OCI-LY1 (cell line): ENCODE measurements around the gene COL25A1.

Source experiments
- H2AFZ ChIP-seq: fragments of 200-600 bp; sonication (generic), shearing (Covaris generic); 2 replicates; pipeline ENCODE4 v1.6.0; 2014; ENCODE audit warnings: antibody characterized with exemption, mild to moderate bottlenecking, low read length
- H3F3A ChIP-seq: fragments of 200-600 bp; sonication (generic), shearing (Covaris generic); 2 replicates; pipeline ENCODE4 v1.6.0; 2014; ENCODE audit warnings: mild to moderate bottlenecking, antibody characterized with exemption, low read length, moderate library complexity; ENCODE audit not compliant: insufficient read depth
- H3K27ac ChIP-seq: fragments of 200-600 bp; sonication (generic); 2 replicates; pipeline ENCODE4 v1.5.1; 2014; ENCODE audit warnings: low read length, mixed run types, mild to moderate bottlenecking, low read depth; ENCODE audit not compliant: poor library complexity, severe bottlenecking
- H3K27me3 ChIP-seq: fragments of 200-600 bp; sonication (generic); 2 replicates; pipeline ENCODE4 v1.6.0; 2014; ENCODE audit warnings: antibody characterized with exemption, mild to moderate bottlenecking, low read length, moderate library complexity; ENCODE audit not compliant: insufficient read depth
- H3K36me3 ChIP-seq: fragments of 200-600 bp; sonication (generic); 2 replicates; pipeline ENCODE4 v1.6.1; 2014; ENCODE audit warnings: mild to moderate bottlenecking, antibody characterized with exemption, low read length, moderate library complexity, mixed read lengths; ENCODE audit not compliant: insufficient read depth
- H3K4me1 ChIP-seq: fragments of 200-600 bp; sonication (generic); 2 replicates; pipeline ENCODE4 v1.5.1; 2014; ENCODE audit warnings: mild to moderate bottlenecking, low read length, moderate library complexity; ENCODE audit not compliant: insufficient read depth, severe bottlenecking
- H3K4me2 ChIP-seq: fragments of 200-600 bp; sonication (generic), shearing (Covaris generic); 2 replicates; pipeline ENCODE4 v1.6.1; 2014; ENCODE audit warnings: low read length
- H3K4me3 ChIP-seq: fragments of 200-600 bp; sonication (generic); 2 replicates; pipeline ENCODE4 v1.5.1; 2014; ENCODE audit warnings: low read length, low read depth, mild to moderate bottlenecking, mixed read lengths; ENCODE audit not compliant: poor library complexity, severe bottlenecking
- H3K79me2 ChIP-seq: fragments of 200-600 bp; shearing (Covaris generic); 2 replicates; pipeline ENCODE4 v1.6.1; 2016; ENCODE audit warnings: mixed run types, low read length, mixed read lengths; ENCODE audit not compliant: insufficient read depth
- H3K9ac ChIP-seq: fragments of 200-600 bp; sonication (generic), shearing (Covaris generic); 2 replicates; pipeline ENCODE4 v1.6.1; 2014; ENCODE audit warnings: mild to moderate bottlenecking, low read length, mixed read lengths
- H3K9me2 ChIP-seq: fragments of 200-600 bp; sonication (generic), shearing (Covaris generic); 2 replicates; pipeline ENCODE4 v1.6.1; 2014; ENCODE audit warnings: low read depth, mild to moderate bottlenecking, low read length, mixed read lengths
- H3K9me3 ChIP-seq: fragments of 200-600 bp; shearing (Covaris generic); 2 replicates; pipeline ENCODE4 v1.6.1; 2014; ENCODE audit warnings: low read length, mixed read lengths
- H4K20me1 ChIP-seq: fragments of 200-600 bp; sonication (generic), shearing (Covaris generic); 2 replicates; pipeline ENCODE4 v1.6.0; 2016; ENCODE audit warnings: mild to moderate bottlenecking, low read length; ENCODE audit not compliant: insufficient read depth
- EZH2 ChIP-seq: fragments of 200-600 bp; sonication (generic), shearing (Covaris generic); IDR thresholded peaks from 2 replicates; pipeline ENCODE4 v1.8.0; 2017; ENCODE audit warnings: borderline replicate concordance, mixed run types, mild to moderate bottlenecking, antibody characterized with exemption, low read length, moderate library complexity, mixed read lengths
- TF ChIP-seq, protein P1 (sequence below): fragments of 200-600 bp; sonication (generic), shearing (Covaris generic); IDR thresholded peaks from 2 replicates; pipeline ENCODE4 v1.5.1; 2017; ENCODE audit warnings: mild to moderate bottlenecking, antibody characterized with exemption, low read length, moderate library complexity, mixed read lengths

Gene COL25A1

DNA sequence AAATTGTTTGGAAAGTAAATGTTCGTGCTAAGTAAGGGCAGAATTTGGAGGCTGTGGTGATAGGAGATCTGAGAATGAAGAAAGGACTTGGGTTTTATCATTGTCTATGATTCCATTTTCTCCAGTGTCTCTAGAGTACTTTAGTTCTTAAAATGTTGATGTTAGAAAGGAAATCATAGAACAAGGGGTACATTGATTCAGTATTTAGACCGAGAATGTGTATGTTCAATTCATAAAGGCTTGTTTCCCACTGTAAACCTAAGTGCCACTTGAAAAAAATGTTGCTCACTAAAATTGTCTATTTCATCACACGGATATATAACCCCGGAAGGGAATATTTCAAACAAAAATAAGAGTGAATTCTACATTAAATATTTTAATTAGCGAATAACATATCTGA is 380.3 kb downstream of the COL25A1 start:
- no peaks in the 10 kb centered on the region for H3K9me2 ChIP-seq
- no peak overlapping the region for H3K4me3 ChIP-seq
- TF ChIP-seq EZH2 = no peak
- TF ChIP-seq, protein P1, sequence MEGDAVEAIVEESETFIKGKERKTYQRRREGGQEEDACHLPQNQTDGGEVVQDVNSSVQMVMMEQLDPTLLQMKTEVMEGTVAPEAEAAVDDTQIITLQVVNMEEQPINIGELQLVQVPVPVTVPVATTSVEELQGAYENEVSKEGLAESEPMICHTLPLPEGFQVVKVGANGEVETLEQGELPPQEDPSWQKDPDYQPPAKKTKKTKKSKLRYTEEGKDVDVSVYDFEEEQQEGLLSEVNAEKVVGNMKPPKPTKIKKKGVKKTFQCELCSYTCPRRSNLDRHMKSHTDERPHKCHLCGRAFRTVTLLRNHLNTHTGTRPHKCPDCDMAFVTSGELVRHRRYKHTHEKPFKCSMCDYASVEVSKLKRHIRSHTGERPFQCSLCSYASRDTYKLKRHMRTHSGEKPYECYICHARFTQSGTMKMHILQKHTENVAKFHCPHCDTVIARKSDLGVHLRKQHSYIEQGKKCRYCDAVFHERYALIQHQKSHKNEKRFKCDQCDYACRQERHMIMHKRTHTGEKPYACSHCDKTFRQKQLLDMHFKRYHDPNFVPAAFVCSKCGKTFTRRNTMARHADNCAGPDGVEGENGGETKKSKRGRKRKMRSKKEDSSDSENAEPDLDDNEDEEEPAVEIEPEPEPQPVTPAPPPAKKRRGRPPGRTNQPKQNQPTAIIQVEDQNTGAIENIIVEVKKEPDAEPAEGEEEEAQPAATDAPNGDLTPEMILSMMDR = no peak
- H3K36me3 ChIP-seq = no peaks in the 10 kb centered on the region
- H3K9ac ChIP-seq = no peak overlapping the region
- no peak overlapping the region for H2AFZ ChIP-seq
- no peak overlapping the region for H3K4me2 ChIP-seq
- H3K9me3 ChIP-seq = no peaks in the 10 kb centered on the region
- H3K27ac ChIP-seq = no peak overlapping the region
- H4K20me1 ChIP-seq = no peaks in the 10 kb centered on the region
- H3K27me3 ChIP-seq = no peaks in the 10 kb centered on the region
- no peaks in the 10 kb centered on the region for H3K79me2 ChIP-seq
- H3F3A ChIP-seq = no peaks in the 10 kb centered on the region
- H3K4me1 ChIP-seq = no peaks in the 10 kb centered on the region

DNA sequence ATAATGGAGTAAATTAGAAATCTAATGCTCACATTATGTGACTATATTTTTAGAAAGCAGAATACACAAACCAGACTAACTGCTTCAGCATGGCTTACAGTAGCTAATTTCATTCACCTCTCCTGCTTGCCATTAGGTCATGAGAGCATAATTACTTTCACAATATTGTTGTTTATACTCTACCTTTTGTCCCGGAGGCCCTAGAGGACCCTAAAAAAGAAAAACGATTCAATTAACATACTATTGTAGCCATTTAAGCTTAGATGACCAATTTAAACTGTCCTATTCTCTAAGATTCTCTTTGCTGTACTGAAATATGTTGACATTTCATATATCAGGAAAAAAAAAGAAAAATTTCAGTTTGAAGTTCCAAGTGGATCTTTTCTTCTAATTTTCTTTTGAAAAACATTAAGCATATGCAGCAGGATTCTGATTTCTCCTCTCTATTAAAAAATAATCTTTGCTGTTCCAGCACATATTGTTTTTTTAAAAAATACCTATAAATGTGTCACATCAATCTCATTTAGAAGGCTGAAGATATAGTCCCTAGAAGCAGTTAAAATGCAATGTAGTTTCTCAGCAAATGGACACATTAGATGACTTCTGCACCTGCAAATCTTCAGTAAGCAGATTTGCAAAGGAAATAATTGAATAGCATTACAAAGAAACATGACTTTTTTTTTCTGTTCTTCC is 381.9 kb downstream of the COL25A1 start:
- no peak overlapping the region for H3K4me3 ChIP-seq
- H3K9me3 ChIP-seq = no peaks in the 10 kb centered on the region
- TF ChIP-seq, protein P1 = no peak
- no peak for TF ChIP-seq EZH2
- no peak overlapping the region for H3K27ac ChIP-seq
- no peak overlapping the region for H3K4me2 ChIP-seq
- no peaks in the 10 kb centered on the region for H3K27me3 ChIP-seq
- no peaks in the 10 kb centered on the region for H3K36me3 ChIP-seq
- no peak overlapping the region for H3K9ac ChIP-seq
- no peaks in the 10 kb centered on the region for H3F3A ChIP-seq
- no peaks in the 10 kb centered on the region for H3K79me2 ChIP-seq
- H2AFZ ChIP-seq = no peak overlapping the region
- H4K20me1 ChIP-seq = no peaks in the 10 kb centered on the region
- no peaks in the 10 kb centered on the region for H3K9me2 ChIP-seq
- H3K4me1 ChIP-seq = no peaks in the 10 kb centered on the region

DNA sequence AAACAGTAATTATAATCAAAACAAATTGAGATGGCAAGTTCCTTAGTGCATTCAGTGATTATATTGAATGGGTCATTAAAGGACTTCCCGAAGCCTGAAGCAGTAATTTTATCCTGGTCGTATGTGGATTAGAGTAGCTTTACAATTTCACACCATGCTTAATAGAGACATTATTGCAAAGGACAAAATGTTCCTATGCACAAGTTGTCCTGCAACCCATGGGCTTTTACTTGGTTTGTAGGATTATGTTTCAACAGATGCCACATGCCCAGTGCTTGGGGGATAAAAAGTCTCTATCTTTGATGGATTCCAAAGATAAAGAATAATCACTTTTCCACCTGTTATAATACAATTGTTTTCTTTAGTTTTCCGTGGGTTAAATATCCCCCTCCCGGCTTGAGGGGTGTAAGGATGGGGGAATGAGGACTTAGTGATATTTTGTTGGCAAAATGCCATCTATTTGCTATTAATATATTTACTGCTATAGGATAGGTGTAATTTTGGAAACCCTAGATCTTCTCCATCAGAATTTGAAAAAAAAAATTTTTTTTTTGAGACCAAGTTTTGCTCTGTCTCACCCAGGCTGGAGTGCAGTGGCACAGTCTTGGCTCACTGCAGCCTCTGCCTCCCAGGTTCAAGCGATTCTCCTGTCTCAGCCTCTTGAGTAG is 383.1 kb downstream of the COL25A1 start:
- Histone ChIP-seq H3K9me2 (no peaks in the 10 kb centered on the region), H3F3A (no peaks in the 10 kb centered on the region), H3K4me1 (no peaks in the 10 kb centered on the region), H3K4me2 (no peak overlapping the region), H3K9me3 (no peaks in the 10 kb centered on the region), H3K79me2 (no peaks in the 10 kb centered on the region), H3K27me3 (no peaks in the 10 kb centered on the region), H4K20me1 (no peaks in the 10 kb centered on the region), H3K27ac (no peak overlapping the region), H2AFZ (no peak overlapping the region), H3K9ac (no peak overlapping the region), H3K4me3 (no peak overlapping the region), H3K36me3 (no peaks in the 10 kb centered on the region)
- TF ChIP-seq, protein P1 = no peak
- no peak for TF ChIP-seq EZH2
